Measurements from ENCODE around the gene BEST4. TPM values are rescaled to one million over a fixed set of nuclear protein-coding genes. Genes with fewer than 3 reads are reported as not detected.
A peak's percentile ranks its signal among the peaks of the same experiment; 100 is the strongest.

The BEST4 gene
- total RNA-seq: under 1 TPM in 1 of 4 donors, not detected in 3; 0.32 TPM

GRCh38 chr1:44788120-44788860 lies at the start of gene BEST4:
Gene BEST4 (minus strand): TSS chr1:44788170. CDS start chr1:44787705, 465 bp downstream.
- Histone ChIP-seq H3K9me3 (no peaks in the 10 kb centered on the region), H3K27ac (no peak within 1 kb of the TSS), H3K4me3 (no peak within 1 kb of the TSS), H3K4me1 (peaks cover 19 to 28% of the 10 kb centered on the region in 2 donors), H3K36me3 (no peaks in the 10 kb centered on the region), H3K27me3 (no peaks in the 10 kb centered on the region)
- no peak for TF ChIP-seq CTCF (IDR thresholded peaks at IDR 0.05 in 4 of 5, conservative IDR thresholded peaks at IDR 0.05 in 1 of 5)
- TF ChIP-seq POLR2A (IDR thresholded peaks at IDR 0.05): no peak
- intact Hi-C loops (cut with DNase I; ENCODE audit: low total_unique reads) (loop anchor here (5.0 kb wide), 3 partner anchors 34 to 224 kb away; partner anchors contain the start of genes HECTD3 and UROD), in situ Hi-C loops (cut with MboI; ENCODE audit: low sequenced_read_pairs in 4 of 4) (loop anchor here in 2 of 4 donors (10.0 to 25.0 kb wide), 3 partner anchors 47 to 724 kb away; partner anchors contain the start of genes CCDC163 (in 1 of the 2), EIF2B3 (in 1 of the 2), MMACHC (in 1 of the 2) and PRDX1 (in 1 of the 2))
- ATAC-seq: no peak
- DNase-seq: no peak

DNA sequence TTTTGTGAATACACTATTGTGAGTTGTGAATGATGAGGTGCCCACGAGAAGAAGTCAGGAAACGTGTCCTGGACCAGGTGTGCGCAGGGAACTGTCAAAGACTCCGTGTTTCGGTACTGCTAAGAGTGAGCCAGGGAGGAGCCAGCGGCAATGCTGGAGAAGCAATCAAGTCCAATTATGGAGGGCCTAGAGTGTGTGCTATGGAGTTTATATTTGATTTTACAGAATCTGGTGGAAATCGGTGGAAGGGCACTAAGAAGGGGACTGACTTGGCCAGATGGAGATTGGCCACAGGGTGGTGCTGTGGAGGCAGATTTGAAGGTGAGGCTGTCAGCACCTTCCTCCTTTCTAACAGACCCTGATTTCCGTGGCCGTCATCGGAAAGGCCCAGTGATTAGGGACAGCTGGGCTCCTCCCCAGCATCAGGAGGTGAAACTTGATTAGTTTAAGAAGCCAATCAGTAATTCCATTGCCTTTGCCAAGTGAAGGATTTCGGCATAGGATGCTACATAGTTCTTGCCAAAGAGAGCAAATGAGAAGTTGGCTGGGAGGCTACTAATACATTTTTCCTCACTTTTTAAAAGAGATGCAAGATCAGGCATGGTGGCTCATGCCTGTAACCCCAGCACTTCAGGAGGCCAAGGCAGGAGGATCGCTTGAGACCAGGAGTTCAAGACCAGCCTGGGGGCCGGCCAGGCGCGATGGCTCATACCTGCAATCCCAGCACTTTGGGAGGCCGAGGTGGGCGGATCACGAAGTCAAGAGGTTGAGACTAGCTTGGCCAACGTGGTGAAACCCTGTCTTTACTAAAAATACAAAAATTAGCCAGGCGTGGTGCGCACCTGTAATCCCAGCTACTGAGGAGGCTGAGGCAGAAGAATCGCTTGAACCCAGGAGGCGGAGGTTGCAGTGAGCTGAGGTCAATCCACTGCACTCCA lies 48.0 kb upstream of the BEST4 start:
- in situ Hi-C loops (cut with MboI; ENCODE audit: low sequenced_read_pairs in 4 of 4): loop anchor here in 1 of 4 donors (10.0 kb wide), 1 partner anchor 51 kb away; the partner anchor contains the start of gene BEST4
- Histone ChIP-seq H3K9me3 (no peaks in the 10 kb centered on the region), H3K4me1 (no peaks in the 10 kb centered on the region), H3K36me3 (no peaks in the 10 kb centered on the region), H3K4me3 (no peak overlapping the region), H3K27me3 (no peaks in the 10 kb centered on the region), H3K27ac (no peak overlapping the region)
- intact Hi-C loops (cut with DNase I; ENCODE audit: low total_unique reads): loop anchor here (5.0 to 10.0 kb wide), 3 partner anchors 49 to 466 kb away; partner anchors contain the start of genes BEST4, HECTD3 and UROD
- TF ChIP-seq CTCF (IDR thresholded peaks at IDR 0.05 in 4 of 5, conservative IDR thresholded peaks at IDR 0.05 in 1 of 5) (peak; percentile 56 to 87 (median 69)), POLR2A (IDR thresholded peaks at IDR 0.05) (no peak)
- DNase-seq (peak; percentile 39 to 63), ATAC-seq (peak; percentile 57 to 77)

- DNase-seq: no peak
- no peaks in the 10 kb centered on the region for H3K36me3 ChIP-seq
- H3K4me3 ChIP-seq: no peak overlapping the region
- no peak overlapping the region for H3K27ac ChIP-seq
- intact Hi-C loops (cut with DNase I; ENCODE audit: low total_unique reads) (loop anchor here (10.0 kb wide), 1 partner anchor 180 kb away; the partner anchor contains the start of genes HECTD3 and UROD), in situ Hi-C loops (cut with MboI; ENCODE audit: low sequenced_read_pairs in 4 of 4) (loop anchor here in 1 of 4 donors (10.0 kb wide), 1 partner anchor 50 kb away; the partner anchor contains the start of gene BEST4)
- no peaks in the 10 kb centered on the region for H3K9me3 ChIP-seq
- H3K27me3 ChIP-seq: no peaks in the 10 kb centered on the region
- TF ChIP-seq CTCF (IDR thresholded peaks at IDR 0.05 in 4 of 5, conservative IDR thresholded peaks at IDR 0.05 in 1 of 5): no peak
- no peak for TF ChIP-seq POLR2A (IDR thresholded peaks at IDR 0.05)
- no peak for ATAC-seq
- no peaks in the 10 kb centered on the region for H3K4me1 ChIP-seq
Observed at GRCh38 chr1:44834328-44834727, 46.4 kb upstream of the BEST4 start.

GRCh38 chr1:44832056-44832705 lies 44.2 kb upstream of the BEST4 start:
- H3K36me3 ChIP-seq: no peaks in the 10 kb centered on the region
- no peaks in the 10 kb centered on the region for H3K4me1 ChIP-seq
- no peak for TF ChIP-seq CTCF (IDR thresholded peaks at IDR 0.05 in 4 of 5, conservative IDR thresholded peaks at IDR 0.05 in 1 of 5)
- TF ChIP-seq POLR2A (IDR thresholded peaks at IDR 0.05): no peak
- ATAC-seq (no peak), DNase-seq (no peak)
- no peaks in the 10 kb centered on the region for H3K9me3 ChIP-seq
- intact Hi-C loops (cut with DNase I; ENCODE audit: low total_unique reads) (loop anchor here (10.0 kb wide), 1 partner anchor 183 kb away; the partner anchor contains the start of genes HECTD3 and UROD), in situ Hi-C loops (cut with MboI; ENCODE audit: low sequenced_read_pairs in 4 of 4) (loop anchor here in 1 of 4 donors (10.0 kb wide), 1 partner anchor 47 kb away; the partner anchor contains the start of gene BEST4)
- no peaks in the 10 kb centered on the region for H3K27me3 ChIP-seq
- H3K27ac ChIP-seq: no peak overlapping the region
- no peak overlapping the region for H3K4me3 ChIP-seq
